Keratinocyte (primary cell): Measurements from ENCODE around the gene MAP3K2.

Source experiments
- CTCF ChIP-seq, 3 experiments: IDR thresholded peaks in 1 of 3; conservative IDR thresholded peaks in 1 of 3; optimal IDR thresholded peaks in 1 of 3; 2 replicates in 2 of 3; 3 replicates in 1 of 3; pipeline versions ENCODE3 to v1.5.1; 2011; ENCODE audit warnings: low read length in 3 of 3, mild to moderate bottlenecking in 3 of 3, moderate library complexity in 2 of 3, control low read depth in 1 of 3, inconsistent platforms in 1 of 3; ENCODE audit not compliant: insufficient read depth in 2 of 3; ENCODE audit errors: extremely low read depth in 1 of 3
- EZH2 ChIP-seq: IDR thresholded peaks from one replicate; pipeline ENCODE4 v1.6.1; 2012; ENCODE audit warnings: inconsistent platforms, mild to moderate bottlenecking, low read length, moderate library complexity

GRCh38 chr2:127417406-127417805 lies 29.6 kb upstream of the MAP3K2 start:
- no peak for TF ChIP-seq CTCF (optimal IDR thresholded peaks at IDR 0.05 in 1 of 3, IDR thresholded peaks at IDR 0.05 in 1 of 3, conservative IDR thresholded peaks at IDR 0.05 in 1 of 3; ENCODE audit: extremely low read depth in 1 of 3, insufficient read depth in 2 of 3, low read length in 3 of 3)
- TF ChIP-seq EZH2: no peak
